K562 treated with DMSO at 1 percent for 4 hours (cell line): ENCODE measurements around the gene CAPN3. TPM values are rescaled to one million over a fixed set of nuclear protein-coding genes. Genes with fewer than 3 reads are reported as not detected.

ENCODE experiments used
- total RNA-seq: library from RNA; unstranded; fragments of 300-600 nt; gene quantifications from 2 replicates; pipeline ENCODE4 v1.2.3, GENCODE V29; 2022; ENCODE audit not compliant: insufficient read depth

Gene CAPN3
- 4.9 TPM in 1 of 2 replicates, not detected in the other for total RNA-seq

DNA sequence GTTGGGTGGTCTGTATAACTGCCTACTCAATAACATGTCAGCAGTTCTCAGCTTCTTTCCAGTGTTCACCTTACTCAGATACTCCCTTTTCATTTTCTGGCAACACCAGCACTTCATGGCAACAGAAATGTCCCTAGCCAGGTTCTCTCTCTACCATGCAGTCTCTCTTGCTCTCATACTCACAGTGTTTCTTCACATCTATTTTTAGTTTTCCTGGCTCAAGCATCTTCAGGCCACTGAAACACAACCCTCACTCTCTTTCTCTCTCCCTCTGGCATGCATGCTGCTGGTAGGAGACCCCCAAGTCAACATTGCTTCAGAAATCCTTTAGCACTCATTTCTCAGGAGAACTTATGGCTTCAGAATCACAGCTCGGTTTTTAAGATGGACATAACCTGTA is at the start of gene CAPN3:
Gene CAPN3 (plus strand): TSS at position 253 of the 400 bp plus-strand sequence. CDS start 305 bp downstream, outside the sequence.

Other genes starting within 250 kb of the CAPN3 start
- gene PLA2G4F, start 202.9 kb upstream of the CAPN3 start, total RNA-seq = not detected in 2 replicates
- 25.3 and 27.2 TPM in 2 replicates for gene VPS39, start 151.2 kb upstream of the CAPN3 start, total RNA-seq
- gene GANC, start 86.3 kb upstream of the CAPN3 start, total RNA-seq = 8.3 and 8.7 TPM in 2 replicates
- gene TMEM87A, start 86.1 kb upstream of the CAPN3 start, total RNA-seq = 12.3 and 21.4 TPM in 2 replicates
- gene ZNF106, start 131.6 kb downstream of the CAPN3 start, total RNA-seq = 17.1 and 27.0 TPM in 2 replicates
- 63.1 and 78.7 TPM in 2 replicates for gene SNAP23, start 136.1 kb downstream of the CAPN3 start, total RNA-seq
- 9.7 and 10.4 TPM in 2 replicates for gene LRRC57, start 189.3 kb downstream of the CAPN3 start, total RNA-seq
- 35.2 and 36.2 TPM in 2 replicates for gene HAUS2, start 189.3 kb downstream of the CAPN3 start, total RNA-seq
- gene STARD9, start 216.1 kb downstream of the CAPN3 start, total RNA-seq = 3.2 and 3.9 TPM in 2 replicates